Measurements from ENCODE around the gene LMO3.
"Not testable (repeated sequence)": the region's sequence is repeated elsewhere in the genome, so short reads cannot be mapped to it uniquely, and the experiment has no call there.

LMO3 gene

GRCh38 chr12:16545836-16546235 is 60.1 kb downstream of the LMO3 start:
- DNase-seq (ENCODE audit: low spot score), result no peak
- in situ Hi-C loops (cut with MboI; ENCODE audit: low pct_unique_long_range_greater_than_20kb, low sequenced_read_pairs, unreplicated experiment), result no loop called here
- no peak for TF ChIP-seq CTCF (IDR thresholded peaks at IDR 0.05; ENCODE audit: extremely low read depth, insufficient read depth, missing control alignments)

GRCh38 chr12:16542586-16542985 is 63.4 kb downstream of the LMO3 start:
- no peak for TF ChIP-seq CTCF (IDR thresholded peaks at IDR 0.05; ENCODE audit: extremely low read depth, insufficient read depth, missing control alignments)
- no peak for DNase-seq (ENCODE audit: low spot score)
- in situ Hi-C loops (cut with MboI; ENCODE audit: low pct_unique_long_range_greater_than_20kb, low sequenced_read_pairs, unreplicated experiment), result no loop called here

DNA sequence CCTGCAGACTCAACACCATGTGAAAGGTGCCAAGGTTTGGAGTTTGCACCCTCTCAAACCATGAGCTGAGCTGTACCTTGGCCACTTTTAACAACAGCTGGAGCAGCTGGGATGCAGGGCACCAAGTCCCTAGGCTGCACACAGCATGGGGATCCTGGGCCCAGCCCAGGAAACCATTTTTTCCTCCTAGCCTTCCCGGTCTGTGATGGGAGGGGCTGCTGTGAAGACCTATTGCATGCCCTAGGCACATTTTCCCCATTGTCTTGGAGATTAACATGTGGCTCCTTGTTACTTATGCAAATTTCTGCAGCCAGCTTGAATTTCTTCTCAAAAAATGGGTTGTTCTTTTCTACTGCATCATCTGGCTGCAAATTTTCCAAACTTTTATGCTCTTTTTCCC is 68.3 kb downstream of the LMO3 start:
- in situ Hi-C loops (cut with MboI; ENCODE audit: low pct_unique_long_range_greater_than_20kb, low sequenced_read_pairs, unreplicated experiment); DNase-seq (ENCODE audit: low spot score): not testable (repeated sequence)

DNA sequence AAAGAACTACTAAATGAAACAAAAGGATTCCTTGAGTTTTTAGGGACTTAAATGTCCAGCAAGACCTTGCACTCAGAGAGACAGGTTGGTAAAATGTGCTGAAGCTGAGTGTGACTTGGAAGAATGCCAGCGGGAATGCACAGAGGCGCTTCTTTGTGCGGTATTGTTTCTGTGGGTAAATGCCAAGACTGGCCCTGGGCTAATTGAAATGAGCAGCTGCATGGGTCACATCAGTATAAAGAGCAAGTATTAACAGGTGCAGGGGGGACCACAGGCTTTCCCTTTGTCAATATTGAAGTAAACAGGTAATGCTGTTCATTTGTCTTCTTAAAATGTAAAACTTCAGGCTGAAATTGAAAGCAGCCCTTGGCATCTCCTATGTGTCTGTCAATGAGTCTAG is 74.3 kb downstream of the LMO3 start:
- in situ Hi-C loops (cut with MboI; ENCODE audit: low pct_unique_long_range_greater_than_20kb, low sequenced_read_pairs, unreplicated experiment), result no loop called here
- no peak for DNase-seq (ENCODE audit: low spot score)
- no peak for TF ChIP-seq CTCF (IDR thresholded peaks at IDR 0.05; ENCODE audit: extremely low read depth, insufficient read depth, missing control alignments)

DNA sequence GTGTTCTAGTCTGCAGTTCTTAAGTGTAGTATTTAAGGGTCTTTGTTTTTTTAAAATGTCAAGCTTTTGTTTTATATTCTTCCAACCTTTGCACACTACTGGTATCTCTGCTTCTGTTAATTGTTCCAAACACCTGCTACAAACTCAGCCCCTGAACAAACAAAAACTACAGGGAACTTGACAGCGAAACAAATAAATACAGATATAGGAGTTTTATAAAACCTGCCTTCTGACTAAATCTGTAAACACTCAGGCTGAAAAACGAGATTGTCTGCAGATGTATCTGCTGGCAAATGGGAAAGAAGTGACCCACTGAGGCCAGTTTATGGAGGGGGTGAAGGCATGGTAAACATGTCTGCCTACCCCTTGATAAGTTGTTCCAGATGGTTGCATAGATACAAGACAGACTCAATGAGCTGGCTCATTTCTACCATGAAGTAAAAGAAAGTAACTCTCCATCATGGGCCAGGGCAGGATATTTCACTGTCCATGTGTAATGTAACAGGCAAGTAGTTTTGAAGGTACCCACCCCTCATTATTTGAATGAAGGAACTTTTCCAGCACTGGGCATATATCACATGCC is 75.6 kb downstream of the LMO3 start:
- TF ChIP-seq CTCF (IDR thresholded peaks at IDR 0.05; ENCODE audit: extremely low read depth, insufficient read depth, missing control alignments), result no peak
- in situ Hi-C loops (cut with MboI; ENCODE audit: low pct_unique_long_range_greater_than_20kb, low sequenced_read_pairs, unreplicated experiment), result no loop called here
- no peak for DNase-seq (ENCODE audit: low spot score)

GRCh38 chr12:16526693-16527092 is 79.3 kb downstream of the LMO3 start:
- no peak for TF ChIP-seq CTCF (IDR thresholded peaks at IDR 0.05; ENCODE audit: extremely low read depth, insufficient read depth, missing control alignments)
- DNase-seq (ENCODE audit: low spot score), result no peak
- in situ Hi-C loops (cut with MboI; ENCODE audit: low pct_unique_long_range_greater_than_20kb, low sequenced_read_pairs, unreplicated experiment), result no loop called here

DNA sequence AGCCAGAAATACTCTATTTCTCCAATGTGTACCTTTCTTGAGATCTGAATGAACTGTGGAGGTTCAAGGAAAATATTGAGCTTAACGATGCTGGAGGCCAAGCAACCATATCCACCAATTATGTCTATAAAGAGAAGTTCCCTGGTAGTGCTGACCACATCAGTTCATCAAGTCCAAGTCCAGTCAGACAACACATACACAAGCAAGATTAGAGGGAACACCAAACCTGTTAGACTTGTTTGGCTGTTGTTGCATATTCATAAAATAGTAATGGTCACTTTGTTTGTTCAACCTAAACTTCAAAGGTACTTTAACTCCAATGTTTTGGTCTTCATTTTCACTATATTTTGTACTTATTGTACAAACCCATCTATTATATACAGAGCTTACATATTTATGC is 81.6 kb downstream of the LMO3 start:
- in situ Hi-C loops (cut with MboI; ENCODE audit: low pct_unique_long_range_greater_than_20kb, low sequenced_read_pairs, unreplicated experiment), result no loop called here
- TF ChIP-seq CTCF (IDR thresholded peaks at IDR 0.05; ENCODE audit: extremely low read depth, insufficient read depth, missing control alignments), result no peak
- no peak for DNase-seq (ENCODE audit: low spot score)

All from GM13977 (cell line).